HG03196 (cell line): Measurements from ENCODE around the gene AOPEP.

Experiments used
- ATAC-seq: cut with Tn5 transposase; IDR thresholded peaks from one replicate; pipeline ENCODE4 v1.9.1; 2021; ENCODE audit not compliant: unreplicated experiment

AOPEP gene, protein sequence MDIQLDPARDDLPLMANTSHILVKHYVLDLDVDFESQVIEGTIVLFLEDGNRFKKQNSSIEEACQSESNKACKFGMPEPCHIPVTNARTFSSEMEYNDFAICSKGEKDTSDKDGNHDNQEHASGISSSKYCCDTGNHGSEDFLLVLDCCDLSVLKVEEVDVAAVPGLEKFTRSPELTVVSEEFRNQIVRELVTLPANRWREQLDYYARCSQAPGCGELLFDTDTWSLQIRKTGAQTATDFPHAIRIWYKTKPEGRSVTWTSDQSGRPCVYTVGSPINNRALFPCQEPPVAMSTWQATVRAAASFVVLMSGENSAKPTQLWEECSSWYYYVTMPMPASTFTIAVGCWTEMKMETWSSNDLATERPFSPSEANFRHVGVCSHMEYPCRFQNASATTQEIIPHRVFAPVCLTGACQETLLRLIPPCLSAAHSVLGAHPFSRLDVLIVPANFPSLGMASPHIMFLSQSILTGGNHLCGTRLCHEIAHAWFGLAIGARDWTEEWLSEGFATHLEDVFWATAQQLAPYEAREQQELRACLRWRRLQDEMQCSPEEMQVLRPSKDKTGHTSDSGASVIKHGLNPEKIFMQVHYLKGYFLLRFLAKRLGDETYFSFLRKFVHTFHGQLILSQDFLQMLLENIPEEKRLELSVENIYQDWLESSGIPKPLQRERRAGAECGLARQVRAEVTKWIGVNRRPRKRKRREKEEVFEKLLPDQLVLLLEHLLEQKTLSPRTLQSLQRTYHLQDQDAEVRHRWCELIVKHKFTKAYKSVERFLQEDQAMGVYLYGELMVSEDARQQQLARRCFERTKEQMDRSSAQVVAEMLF

DNA sequence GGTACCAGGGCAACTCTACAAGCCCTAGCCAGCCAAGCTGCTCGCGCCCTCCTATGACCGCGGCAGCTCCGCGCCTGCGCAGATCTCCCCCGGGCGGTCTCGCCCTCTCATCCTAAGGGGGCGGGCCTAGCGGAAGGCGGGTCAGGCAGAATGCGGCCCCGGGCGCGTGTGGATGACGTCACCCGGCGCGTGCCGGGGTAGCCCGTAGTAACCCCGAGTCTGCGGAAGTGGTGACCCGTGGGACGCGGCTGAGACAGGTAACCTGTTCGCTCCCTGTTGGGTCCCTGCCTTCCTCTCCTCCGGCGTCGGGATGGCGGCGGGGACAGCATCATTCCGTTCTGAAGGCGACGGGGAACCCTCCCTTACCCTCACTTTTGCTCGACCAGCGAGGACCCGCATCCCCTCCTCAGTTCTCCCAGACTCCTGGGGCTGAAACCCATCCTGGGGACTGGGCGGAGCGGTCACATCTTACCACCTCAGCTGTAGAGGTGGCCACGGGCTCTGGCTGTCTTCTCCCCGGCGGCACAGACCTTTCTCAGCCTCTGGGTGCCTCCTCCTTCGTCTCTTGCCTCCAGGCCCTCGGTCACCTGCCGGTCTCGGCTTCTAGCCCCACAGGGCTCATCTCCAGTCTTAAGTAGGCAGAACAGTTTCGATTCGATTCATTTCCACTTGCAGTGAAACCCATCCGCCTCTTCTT is at the start of gene AOPEP:
AOPEP (plus strand) TSS at position 205 of the 697 bp plus-strand sequence. CDS start 33,085 bp downstream, outside the sequence.
- peak; percentile 96 for ATAC-seq

DNA sequence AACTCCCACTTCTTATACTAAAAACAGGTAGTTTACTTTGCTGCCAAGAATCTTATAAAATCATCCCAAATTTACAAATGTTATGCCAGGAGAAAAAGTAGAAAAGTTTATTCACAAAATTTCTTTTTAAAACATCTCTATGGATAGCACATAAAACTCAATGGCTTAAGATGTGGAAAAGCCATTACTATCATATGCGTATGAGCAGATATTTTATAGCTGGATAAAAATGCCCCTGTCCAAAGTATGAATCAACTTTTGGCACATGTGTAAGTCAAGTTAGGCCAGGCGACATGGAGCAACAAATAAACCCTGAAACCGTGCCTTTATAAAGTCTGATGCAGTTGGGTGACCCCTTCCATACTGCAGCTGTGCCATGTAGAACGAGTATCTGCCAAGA is 48.6 kb upstream of the AOPEP start:
- no peak for ATAC-seq

DNA sequence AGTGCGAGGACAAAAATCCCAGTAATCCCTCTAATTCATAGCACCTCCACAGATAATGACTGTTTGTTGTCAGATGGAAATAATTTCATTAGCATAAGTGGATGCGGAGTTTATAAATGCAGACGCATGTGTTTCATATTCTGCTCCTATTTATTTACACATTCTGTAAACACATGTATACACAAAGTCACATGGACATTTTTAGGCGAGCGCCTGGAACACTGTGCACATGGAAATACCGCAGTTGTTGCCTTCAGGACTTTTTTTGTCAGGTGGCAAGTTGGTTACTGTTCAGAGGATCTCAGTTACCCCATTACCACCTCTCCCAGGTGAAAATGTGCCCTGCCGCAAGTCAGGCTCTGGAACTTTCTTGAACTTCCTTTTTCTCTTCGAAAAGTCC is 46.9 kb upstream of the AOPEP start:
- ATAC-seq = no peak

DNA sequence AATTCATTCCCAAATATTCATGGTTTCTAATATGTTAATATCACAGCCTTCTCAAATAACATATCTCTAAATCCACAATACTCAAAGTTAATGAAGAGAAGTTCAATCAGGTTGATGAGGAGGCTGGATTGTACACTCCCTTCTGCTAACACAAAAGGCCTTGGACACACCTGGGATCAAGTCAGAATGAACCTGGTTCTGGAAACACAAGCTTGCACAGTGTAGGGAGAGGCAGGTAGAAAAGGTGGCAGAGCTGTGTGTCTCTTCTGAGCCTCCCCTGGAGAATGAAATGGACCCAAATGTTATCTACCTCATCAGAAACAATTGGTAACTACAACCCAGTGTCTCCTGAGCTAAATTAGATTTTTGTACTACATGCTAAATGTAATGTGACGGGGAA is 46.5 kb upstream of the AOPEP start:
- ATAC-seq = no peak

DNA sequence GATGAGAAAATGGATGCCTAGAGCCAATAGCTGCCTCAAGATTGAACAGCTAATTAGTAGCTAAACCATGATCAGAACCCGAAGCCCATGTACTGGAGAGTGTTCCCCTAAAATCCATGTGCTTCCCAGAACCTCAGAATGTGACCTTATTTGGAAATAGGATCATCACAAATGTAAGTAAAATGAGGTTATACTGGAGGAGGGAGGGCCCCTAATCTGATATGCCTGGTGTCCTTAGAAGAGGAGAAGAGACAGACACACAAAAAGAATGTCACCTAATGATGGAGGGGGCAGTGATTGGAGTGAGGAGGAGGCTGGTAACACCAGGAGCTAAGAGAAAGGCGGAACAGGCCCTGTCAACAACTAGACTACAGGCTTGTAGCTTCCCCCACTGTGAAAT is 45.9 kb upstream of the AOPEP start:
- ATAC-seq = no peak

DNA sequence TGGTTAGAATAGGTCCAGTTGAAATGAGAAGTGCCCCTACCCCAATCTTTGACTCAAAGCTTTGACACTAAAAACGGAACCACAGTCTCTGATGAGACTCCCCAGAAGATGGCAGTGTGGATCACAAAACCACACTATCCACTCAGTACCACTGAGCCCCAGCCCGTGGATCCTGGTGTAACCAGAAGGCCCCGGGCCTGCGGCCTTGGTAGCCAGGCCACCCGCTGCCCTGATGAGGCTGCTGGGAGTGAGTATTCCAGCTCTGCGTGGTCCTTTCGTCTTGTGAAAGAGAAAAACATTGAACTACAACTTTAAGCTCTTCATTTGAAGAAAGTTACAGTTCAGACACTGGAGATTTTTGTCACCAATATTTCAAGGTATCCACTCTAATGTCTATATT is 45.0 kb upstream of the AOPEP start:
- ATAC-seq = peak; percentile 59

DNA sequence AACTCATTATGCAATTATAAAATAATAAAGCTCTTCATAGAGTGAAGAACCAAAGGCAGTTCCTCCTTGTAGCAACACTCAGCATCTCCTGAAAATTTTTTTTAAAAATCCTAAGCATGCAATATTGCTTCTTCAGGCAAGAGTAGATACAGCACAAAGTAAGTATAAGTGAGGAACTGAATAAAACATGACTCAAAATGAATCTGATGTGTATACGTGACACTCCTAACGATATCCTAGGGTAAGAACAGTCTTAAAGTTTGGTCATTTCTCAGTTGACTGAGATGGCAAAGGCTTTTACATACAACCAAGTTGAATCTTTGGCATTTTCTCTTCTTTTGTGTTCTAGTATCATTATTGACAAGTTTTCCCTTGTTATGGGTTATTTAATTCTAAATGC is 41.1 kb upstream of the AOPEP start:
- ATAC-seq = no peak

DNA sequence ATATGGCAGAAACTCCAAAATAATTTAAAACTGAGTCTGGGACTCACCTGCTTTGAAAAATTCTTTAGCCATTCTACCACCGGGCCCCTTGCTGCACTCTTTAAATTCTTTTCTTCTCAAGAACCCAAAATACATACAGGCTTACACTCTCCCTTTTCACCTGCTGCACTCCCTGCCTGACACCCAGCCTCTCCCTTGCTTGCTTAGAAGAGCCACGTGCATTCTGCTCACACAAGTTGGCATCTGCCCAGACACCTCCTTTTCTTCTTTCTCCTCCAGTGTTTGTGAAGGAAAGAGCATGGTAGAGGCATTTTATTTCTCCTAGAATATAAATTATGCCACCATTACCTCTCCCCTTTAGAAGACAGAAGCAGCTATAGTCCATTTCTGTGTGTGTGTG is 39.0 kb upstream of the AOPEP start:
- ATAC-seq = no peak

DNA sequence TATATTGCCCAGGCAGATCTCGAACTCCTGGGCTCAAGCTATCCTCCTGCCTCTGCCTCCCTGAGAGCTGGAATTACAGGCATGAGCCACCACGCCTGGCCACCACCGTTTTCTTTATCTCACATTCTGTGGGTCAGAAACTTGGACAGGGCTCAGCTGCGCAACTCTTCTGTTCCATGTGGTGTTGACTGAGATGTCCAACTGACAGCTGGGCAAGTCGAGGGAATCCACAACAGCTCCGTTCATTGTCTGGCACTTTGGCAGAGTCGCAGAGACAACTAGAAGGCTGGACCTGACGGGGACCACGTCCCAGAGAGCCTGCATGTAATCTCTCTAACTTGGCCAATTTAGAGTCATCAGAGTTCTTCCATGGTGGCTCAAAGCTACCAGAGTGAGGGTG is 36.2 kb upstream of the AOPEP start:
- no peak for ATAC-seq

DNA sequence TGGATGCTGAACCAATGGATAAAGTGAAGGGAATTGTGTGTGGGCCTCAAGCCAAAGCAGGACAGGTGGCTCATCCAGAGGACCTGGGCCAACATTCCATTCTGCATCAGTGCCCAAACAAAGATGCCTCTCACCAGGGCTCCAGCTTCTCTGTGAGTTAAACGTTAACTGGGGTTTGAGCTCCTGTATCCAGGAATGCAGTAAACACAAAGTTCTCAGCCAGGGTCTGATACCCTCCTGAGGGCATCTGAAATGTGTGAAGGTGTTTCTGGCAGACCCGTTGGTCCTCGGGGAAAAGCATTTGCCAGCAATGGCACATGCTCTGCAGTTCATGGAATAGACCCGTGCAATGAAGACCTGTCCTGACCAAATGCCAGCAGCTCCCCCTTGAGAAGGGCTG is 33.9 kb upstream of the AOPEP start:
- ATAC-seq = no peak

DNA sequence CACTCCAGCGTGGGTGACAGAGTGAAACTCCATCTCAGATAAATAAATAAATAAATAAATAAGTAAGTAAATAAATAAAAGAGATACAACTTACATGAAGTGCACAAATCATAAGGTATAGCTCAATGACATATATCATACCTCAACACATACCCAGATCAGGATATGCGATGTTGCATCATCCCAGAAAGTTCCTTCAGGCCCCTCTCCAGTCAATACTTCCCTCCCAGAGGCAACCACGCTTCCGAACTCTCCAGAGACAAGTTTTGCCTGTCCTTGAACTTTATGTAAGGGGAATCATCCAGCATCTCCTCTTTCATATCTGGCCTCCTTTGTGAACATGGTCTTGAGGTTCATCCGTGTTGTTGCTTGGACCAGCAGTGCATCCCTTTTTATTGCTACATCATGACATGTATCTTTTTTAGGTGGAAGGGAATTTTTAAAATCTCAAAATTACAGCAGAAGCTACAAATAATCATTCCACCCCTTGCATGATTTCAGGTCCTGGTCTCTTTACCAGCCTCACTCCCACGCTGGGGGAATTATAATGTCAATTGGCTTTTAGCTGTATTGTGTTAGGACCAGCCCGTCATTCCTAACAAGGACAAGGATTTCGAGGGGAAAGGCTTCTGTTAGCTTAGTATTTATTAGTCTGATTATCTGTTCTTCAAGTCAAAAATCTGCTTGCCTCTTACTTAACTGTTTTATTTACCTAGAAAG is 32.9 kb upstream of the AOPEP start:
- ATAC-seq = no peak

DNA sequence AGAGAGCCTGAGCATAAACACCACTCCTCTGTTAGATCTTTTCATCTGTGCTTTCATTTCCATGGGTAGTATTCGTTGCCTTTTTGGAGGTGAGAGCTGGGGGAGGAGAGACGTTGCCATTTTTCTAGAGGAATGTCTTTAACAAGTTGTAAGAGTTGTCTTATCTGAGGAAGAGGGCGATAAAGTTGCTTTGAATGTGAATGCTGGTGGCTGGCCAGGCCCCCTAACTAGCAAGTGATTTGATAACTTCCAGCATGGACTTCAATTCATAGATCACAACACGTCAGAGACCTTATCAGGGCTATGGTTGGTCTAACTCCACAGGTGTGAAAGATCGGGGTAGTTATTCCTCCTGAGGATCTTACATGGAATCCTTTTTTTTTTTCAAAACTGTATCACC is 30.0 kb upstream of the AOPEP start:
- ATAC-seq = no peak

DNA sequence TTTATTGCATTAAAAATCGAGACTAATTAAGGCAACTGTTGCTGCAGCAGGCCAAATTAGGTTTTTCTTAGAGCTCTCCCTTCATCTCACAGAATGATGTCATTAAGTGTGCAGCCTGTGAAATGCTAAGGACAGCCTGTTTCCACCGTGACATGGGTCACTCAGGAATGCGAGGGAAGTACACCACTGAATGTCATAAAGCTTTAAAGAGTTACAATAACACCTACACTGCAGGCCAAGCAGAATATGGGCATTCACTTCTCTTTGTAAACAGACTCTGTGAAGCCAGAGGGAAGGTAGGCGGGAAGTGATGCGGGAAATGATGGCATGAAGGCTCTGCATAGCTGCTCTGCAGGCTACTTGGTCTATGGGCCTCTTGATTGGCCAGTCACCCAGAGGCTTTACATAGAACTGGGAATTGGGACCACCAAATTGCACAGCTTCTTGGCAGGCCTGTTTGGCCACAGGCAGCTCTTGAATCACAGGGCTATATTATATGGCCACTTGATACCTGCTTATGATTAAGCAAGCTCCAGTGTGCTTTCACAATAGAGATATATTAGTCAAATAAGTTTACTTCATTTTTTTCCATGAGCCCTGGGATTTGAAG is 28.4 kb upstream of the AOPEP start:
- no peak for ATAC-seq

DNA sequence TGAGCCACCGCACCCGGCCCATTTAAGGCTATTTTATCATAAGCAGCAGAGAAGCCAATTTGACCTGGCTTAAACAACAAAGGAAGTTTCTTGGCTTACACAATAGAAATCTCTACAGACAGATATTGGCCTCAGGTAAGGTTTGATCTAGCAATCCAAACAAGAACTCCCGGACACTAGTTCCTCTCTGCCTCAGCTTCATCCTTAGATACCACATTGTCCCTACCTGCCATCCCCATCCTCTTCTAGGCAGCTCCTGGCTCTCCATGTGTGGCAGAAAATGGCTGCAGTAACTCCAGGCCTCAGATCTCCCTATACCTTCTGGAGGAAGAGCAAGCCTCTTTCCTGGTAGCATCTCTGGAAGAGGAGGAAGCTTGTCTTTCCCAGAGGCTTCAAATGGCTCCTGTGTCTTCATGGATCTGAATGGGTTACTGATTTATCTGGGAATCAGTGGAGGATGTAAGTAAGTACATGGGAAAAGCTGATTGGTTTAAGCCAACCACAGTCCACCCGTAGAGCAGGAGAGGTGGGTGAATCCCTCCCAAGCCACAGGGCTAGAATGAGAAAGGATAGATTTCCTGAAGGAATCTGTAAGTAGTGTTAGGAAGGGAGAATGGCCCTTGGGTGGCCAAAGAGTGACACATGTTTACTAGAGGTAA is 26.7 kb upstream of the AOPEP start:
- no peak for ATAC-seq

DNA sequence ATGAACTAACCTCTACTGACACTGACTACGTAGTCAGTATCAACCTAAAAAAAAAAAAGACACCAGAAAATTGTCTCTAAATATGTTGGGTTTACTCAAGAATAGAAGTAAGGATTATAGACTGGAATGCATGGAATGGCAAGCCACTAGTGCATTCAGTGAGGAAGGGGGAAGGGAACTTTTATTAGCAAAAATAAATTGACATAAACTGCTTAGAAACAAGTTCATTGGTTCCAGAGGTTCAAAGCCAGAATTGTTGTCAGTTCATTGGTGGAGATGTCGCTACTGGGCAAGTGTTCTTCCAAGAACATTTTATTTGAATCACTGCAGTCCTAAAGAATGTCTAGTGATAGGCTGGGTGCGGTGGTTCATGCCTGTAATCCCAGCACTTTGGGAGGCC is 26.1 kb upstream of the AOPEP start:
- ATAC-seq = no peak

DNA sequence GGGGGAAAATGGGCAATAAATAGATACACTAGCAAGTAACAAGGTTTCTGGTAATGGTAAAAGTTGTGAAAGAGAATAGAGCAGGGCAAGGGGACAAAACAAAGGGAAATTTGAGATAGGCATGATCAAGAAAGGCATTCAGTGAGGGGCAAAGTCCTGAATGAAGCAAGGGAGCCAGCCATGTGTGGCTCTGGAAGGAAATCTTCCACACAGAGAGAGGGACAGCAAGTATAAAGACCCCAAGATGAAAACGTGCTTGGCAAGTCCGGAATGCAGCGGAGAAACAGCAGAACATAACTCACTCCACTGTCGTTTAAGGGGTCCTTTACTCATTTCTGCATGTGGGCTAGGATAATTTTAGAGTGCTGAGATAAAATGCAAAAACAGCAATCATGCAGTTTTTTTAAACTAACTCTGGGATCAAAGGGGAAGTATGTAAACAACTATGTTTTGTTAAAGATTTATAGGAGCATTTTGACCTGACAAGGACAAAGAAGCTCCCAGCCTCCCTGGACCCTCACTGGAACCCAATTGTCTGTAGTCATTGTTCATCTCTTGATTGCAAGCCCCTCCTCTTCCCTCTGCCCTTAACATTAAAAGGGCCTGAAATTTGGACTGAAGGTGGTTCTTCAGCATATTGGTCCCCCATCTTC is 22.9 kb upstream of the AOPEP start:
- ATAC-seq = no peak

DNA sequence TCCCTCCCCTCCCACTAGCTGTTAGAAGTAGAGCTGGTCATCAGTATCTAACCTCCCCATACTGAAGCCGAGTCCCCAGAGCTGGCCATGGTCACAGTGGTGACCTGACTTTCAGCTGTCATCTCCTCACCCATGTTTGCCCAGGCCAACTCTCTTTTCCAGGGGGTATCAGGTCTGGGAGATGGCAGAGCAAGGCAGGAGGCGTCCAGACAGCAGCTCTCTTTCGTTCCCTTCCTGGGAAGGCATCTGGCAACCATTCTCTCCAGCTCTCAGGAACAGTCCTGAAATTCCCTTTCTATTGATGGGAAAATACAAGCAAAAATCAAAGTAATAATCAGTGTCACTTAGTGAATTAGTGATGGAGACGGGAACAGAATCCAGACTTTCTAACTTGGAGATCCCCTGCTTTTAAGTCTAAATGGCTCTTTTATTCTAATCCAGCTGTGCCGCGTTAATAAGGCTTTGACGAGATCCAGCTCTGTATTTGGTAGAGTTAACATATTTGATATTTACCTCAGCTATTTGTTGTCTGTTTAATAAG is 21.3 kb upstream of the AOPEP start:
- no peak for ATAC-seq

DNA sequence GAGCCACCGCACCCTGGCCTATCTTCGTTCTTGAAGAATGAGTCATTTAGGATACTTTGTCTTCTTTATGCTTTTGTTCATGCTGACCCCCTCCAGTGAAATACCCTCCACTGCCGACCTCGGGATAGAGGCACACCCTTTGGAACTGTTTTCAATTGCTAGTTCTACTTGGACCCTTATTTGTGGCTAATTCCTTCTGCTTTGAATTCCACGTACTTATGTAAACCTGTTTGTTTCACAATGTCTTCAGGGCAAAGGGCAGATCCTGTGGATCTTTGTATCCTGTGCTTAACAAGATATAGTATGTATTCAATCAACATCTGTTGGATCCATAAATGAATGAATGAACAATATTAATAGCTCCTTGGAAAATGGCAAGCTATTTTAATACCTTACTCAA is 19.6 kb upstream of the AOPEP start:
- no peak for ATAC-seq

DNA sequence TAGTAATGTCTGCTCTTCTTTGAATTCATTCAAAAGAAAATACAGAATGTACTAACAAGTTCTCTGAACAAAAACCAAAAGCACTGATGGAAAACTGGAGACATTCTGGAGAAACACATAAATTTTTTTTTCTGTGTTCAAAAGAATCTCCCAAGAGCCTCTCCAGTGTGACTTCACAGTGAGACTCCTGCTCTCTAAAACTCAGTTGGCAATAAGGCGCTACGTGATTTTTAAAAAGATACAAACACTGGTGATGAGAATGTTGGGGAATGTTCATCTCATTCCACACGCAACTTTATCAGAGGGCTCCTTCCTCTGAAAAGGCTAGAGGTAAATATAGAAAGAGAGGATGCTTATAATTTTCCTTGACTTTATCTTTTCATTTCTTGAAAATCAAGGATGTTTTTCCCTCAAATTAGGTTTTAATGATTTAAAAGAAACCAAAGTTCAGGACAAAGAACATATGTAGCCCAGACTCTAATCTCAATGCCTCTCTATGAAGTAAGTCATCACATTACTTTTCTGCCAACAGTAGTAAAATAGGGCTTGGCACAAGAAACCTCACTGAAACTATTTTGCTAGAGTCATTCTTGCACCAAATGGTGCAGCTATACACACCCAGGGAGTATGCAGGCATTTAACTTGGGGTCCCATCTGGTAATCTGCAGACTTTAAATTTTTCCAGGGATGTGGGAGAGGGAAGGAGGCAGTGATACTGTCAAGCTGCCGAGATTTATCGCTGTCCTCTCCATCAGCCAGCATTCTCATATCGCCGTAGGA is 12.9 kb upstream of the AOPEP start:
- no peak for ATAC-seq
